H1 (cell line): ENCODE measurements around the gene PRR30. TPM values are rescaled to one million over a fixed set of nuclear protein-coding genes. Genes with fewer than 3 reads are reported as not detected.

Experiments
- BACH1 ChIP-seq: IDR thresholded peaks from 2 replicates; pipeline ENCODE4 v1.6.1; 2012; ENCODE audit warnings: low read length, improper control_type of control experiment
- CHD7 ChIP-seq: fragments of 300-600 bp; sonication (generic); IDR thresholded peaks from 2 replicates; pipeline ENCODE4 v1.7.1; 2012; ENCODE audit warnings: low read length, moderate library complexity, mild to moderate bottlenecking, inconsistent platforms; ENCODE audit not compliant: insufficient replicate concordance
- HDAC6 ChIP-seq: IDR thresholded peaks from one replicate; pipeline ENCODE4 v1.7.1; 2012; ENCODE audit warnings: low read depth, mild to moderate bottlenecking, inconsistent platforms, low read length, moderate library complexity
- JUN ChIP-seq: IDR thresholded peaks from 2 replicates; pipeline ENCODE4 v1.6.1; 2011; ENCODE audit warnings: low read depth, mild to moderate bottlenecking, improper control_type of control experiment, low read length
- KDM1A ChIP-seq: fragments of 200-600, 300-600 bp; sonication (generic); IDR thresholded peaks from 2 replicates; pipeline ENCODE4 v1.7.1; 2016; ENCODE audit warnings: mild to moderate bottlenecking, low read length, borderline replicate concordance
- KDM5A ChIP-seq: fragments of 200-600 bp; IDR thresholded peaks from 2 replicates; pipeline ENCODE4 v1.7.1; 2012; ENCODE audit warnings: mild to moderate bottlenecking, low read length, inconsistent platforms, mixed read lengths
- MAX ChIP-seq: IDR thresholded peaks from 2 replicates; pipeline ENCODE4 v1.6.1; 2012; ENCODE audit warnings: inconsistent platforms
- NRF1 ChIP-seq: IDR thresholded peaks from 2 replicates; pipeline ENCODE4 v1.6.1; 2011; ENCODE audit warnings: mild to moderate bottlenecking, low read depth, low read length, improper control_type of control experiment
- SP4 ChIP-seq: IDR thresholded peaks from 2 replicates; pipeline ENCODE4 v1.6.1; 2012; ENCODE audit warnings: low read length, inconsistent platforms
- YY1 ChIP-seq: IDR thresholded peaks from 2 replicates; pipeline ENCODE4 v1.6.1; 2011; ENCODE audit warnings: low read depth, mild to moderate bottlenecking, low read length
- polyA plus RNA-seq, 7 experiments: library from polyadenylated mRNA; depleted of rRNA in 3 of 7; stranded (reverse) in 5 of 7; unstranded in 2 of 7; fragments of >200 nt in 5 of 7; fragments of 200-250 nt in 2 of 7; gene quantifications; 1 replicate in 5 of 7; 2 replicates in 1 of 7; 4 replicates in 1 of 7; pipeline versions ENCODE4 v1.2.1 to v1.2.3, GENCODE V29; 2011 to 2013; ENCODE audit warnings: missing spikeins in 2 of 7, mixed read lengths in 2 of 7
- total RNA-seq: library from RNA; stranded (reverse); fragmentation: NEBNext Ultra II Directional; extraction: Animal tissue kit (Norgen Biotek cat#: 25700); gene quantifications from 2 replicates; pipeline ENCODE4 v1.2.1, GENCODE V29; 2021

PRR30 gene
- total and polyA plus RNA-seq, 2 of the 8 experiments (the other 6 are each of a cell fraction or from before 2014, with no cell fraction given): not detected

- no peak for TF ChIP-seq CHD7
- TF ChIP-seq KDM5A: no peak
- TF ChIP-seq KDM1A: no peak
- TF ChIP-seq BACH1: no peak
- TF ChIP-seq SP4: no peak
- no peak for TF ChIP-seq NRF1
- no peak for TF ChIP-seq MAX
- no peak for TF ChIP-seq HDAC6
- TF ChIP-seq YY1: no peak
- TF ChIP-seq JUN: no peak
These were observed 15.9 kb upstream of the PRR30 start (continued) for GRCh38 chr2:27155069-27155520.
